Mesothelial cell of epicardium (in vitro differentiated cells): ENCODE data around the gene XKR7. TPM values are rescaled to one million over a fixed set of nuclear protein-coding genes. Genes with fewer than 3 reads are reported as not detected.

ENCODE experiments used
- DNase-seq, 2 experiments: peaks; one replicate each; pipeline ENCODE4 v3.0.0; 2021; ENCODE audit warnings: low spot score in 2 of 2; ENCODE audit not compliant: unreplicated experiment in 2 of 2
- H3K27ac Mint-ChIP-seq: 2 replicates; pipeline ENCODE4 v1.8.0; 2021; ENCODE audit warnings: mixed read lengths
- H3K27me3 Mint-ChIP-seq: 2 replicates; pipeline ENCODE4 v1.8.0; 2021; ENCODE audit warnings: low read depth, mixed read lengths
- H3K36me3 Mint-ChIP-seq: 2 replicates; pipeline ENCODE4 v1.8.0; 2021; ENCODE audit warnings: mixed read lengths
- H3K4me1 Mint-ChIP-seq: 2 replicates; pipeline ENCODE4 v1.8.0; 2021; ENCODE audit warnings: mixed read lengths
- H3K4me3 Mint-ChIP-seq: 2 replicates; pipeline ENCODE4 v1.8.0; 2021; ENCODE audit warnings: mild to moderate bottlenecking, moderate library complexity, mixed read lengths
- H3K9me3 Mint-ChIP-seq: 2 replicates; pipeline ENCODE4 v1.8.0; 2021; ENCODE audit warnings: mixed read lengths
- total RNA-seq: library from RNA; stranded (reverse); gene quantifications from 3 replicates; pipeline ENCODE4 v1.2.1, GENCODE V29; 2021
- TF ChIP-seq, protein P1 (sequence below): fragments of 200-600 bp; sonication (generic); IDR thresholded peaks from one replicate; pipeline ENCODE4 v1.5.0; 2021; ENCODE audit warnings: antibody characterized with exemption; ENCODE audit not compliant: unreplicated experiment

The XKR7 gene
- total RNA-seq, 1 donor from 2014 or later = 0.25 TPM

- Mint-ChIP-seq H3K9me3 (no peaks in the 10 kb centered on the region), H3K27ac (no peak overlapping the region), H3K27me3 (peaks cover 87% of the 10 kb centered on the region), H3K4me1 (peaks cover 6% of the 10 kb centered on the region), H3K36me3 (no peaks in the 10 kb centered on the region), H3K4me3 (no peak overlapping the region)
- DNase-seq = no peak
- TF ChIP-seq, protein P1, sequence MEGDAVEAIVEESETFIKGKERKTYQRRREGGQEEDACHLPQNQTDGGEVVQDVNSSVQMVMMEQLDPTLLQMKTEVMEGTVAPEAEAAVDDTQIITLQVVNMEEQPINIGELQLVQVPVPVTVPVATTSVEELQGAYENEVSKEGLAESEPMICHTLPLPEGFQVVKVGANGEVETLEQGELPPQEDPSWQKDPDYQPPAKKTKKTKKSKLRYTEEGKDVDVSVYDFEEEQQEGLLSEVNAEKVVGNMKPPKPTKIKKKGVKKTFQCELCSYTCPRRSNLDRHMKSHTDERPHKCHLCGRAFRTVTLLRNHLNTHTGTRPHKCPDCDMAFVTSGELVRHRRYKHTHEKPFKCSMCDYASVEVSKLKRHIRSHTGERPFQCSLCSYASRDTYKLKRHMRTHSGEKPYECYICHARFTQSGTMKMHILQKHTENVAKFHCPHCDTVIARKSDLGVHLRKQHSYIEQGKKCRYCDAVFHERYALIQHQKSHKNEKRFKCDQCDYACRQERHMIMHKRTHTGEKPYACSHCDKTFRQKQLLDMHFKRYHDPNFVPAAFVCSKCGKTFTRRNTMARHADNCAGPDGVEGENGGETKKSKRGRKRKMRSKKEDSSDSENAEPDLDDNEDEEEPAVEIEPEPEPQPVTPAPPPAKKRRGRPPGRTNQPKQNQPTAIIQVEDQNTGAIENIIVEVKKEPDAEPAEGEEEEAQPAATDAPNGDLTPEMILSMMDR = no peak
These were observed 4.1 kb upstream of the XKR7 start for GRCh38 chr20:31963889-31964288.

GRCh38 chr20:31966991-31967655, 828 bp upstream of the XKR7 start:
- Mint-ChIP-seq H3K27me3 (peaks cover 85% of the 10 kb centered on the region), H3K27ac (no peak overlapping the region), H3K36me3 (no peaks in the 10 kb centered on the region), H3K4me3 (peak overlapping the region; percentile 45), H3K9me3 (no peaks in the 10 kb centered on the region), H3K4me1 (peaks cover 6% of the 10 kb centered on the region)
- DNase-seq = no peak
- TF ChIP-seq, protein P1 = no peak

GRCh38 chr20:31968291-31969126, 558 bp downstream of the XKR7 start:
- no peaks in the 10 kb centered on the region for H3K9me3 Mint-ChIP-seq
- H3K27ac Mint-ChIP-seq = no peak overlapping the region
- H3K36me3 Mint-ChIP-seq = no peaks in the 10 kb centered on the region
- H3K27me3 Mint-ChIP-seq = peaks cover 79% of the 10 kb centered on the region
- peak; percentile 86 to 99 for DNase-seq
- peak overlapping the region; percentile 85 for H3K4me3 Mint-ChIP-seq
- H3K4me1 Mint-ChIP-seq = peaks cover 6% of the 10 kb centered on the region
- TF ChIP-seq, protein P1 = no peak

- peaks cover 6% of the 10 kb centered on the region for H3K4me1 Mint-ChIP-seq
- peaks cover 69% of the 10 kb centered on the region for H3K27me3 Mint-ChIP-seq
- no peak for DNase-seq
- no peaks in the 10 kb centered on the region for H3K36me3 Mint-ChIP-seq
- no peak overlapping the region for H3K27ac Mint-ChIP-seq
- H3K4me3 Mint-ChIP-seq = no peak overlapping the region
- no peaks in the 10 kb centered on the region for H3K9me3 Mint-ChIP-seq
- TF ChIP-seq, protein P1 = no peak
These were observed 2.0 kb downstream of the XKR7 start for GRCh38 chr20:31969991-31970390.

GRCh38 chr20:31972471-31973021, 4.6 kb downstream of the XKR7 start:
- peaks cover 48% of the 10 kb centered on the region for H3K27me3 Mint-ChIP-seq
- no peak for DNase-seq
- peaks cover 3% of the 10 kb centered on the region for H3K4me1 Mint-ChIP-seq
- no peak overlapping the region for H3K27ac Mint-ChIP-seq
- TF ChIP-seq, protein P1 = no peak
- no peaks in the 10 kb centered on the region for H3K36me3 Mint-ChIP-seq
- no peaks in the 10 kb centered on the region for H3K9me3 Mint-ChIP-seq
- H3K4me3 Mint-ChIP-seq = no peak overlapping the region
